ENCODE measurements around the gene USP5. TPM values are rescaled to one million over a fixed set of nuclear protein-coding genes. Genes with fewer than 3 reads are reported as not detected.
A peak's percentile ranks its signal among the peaks of the same experiment; 100 is the strongest.

Gene USP5
- total RNA-seq, 1 experiment from 2014 or later: 175 TPM

DNA sequence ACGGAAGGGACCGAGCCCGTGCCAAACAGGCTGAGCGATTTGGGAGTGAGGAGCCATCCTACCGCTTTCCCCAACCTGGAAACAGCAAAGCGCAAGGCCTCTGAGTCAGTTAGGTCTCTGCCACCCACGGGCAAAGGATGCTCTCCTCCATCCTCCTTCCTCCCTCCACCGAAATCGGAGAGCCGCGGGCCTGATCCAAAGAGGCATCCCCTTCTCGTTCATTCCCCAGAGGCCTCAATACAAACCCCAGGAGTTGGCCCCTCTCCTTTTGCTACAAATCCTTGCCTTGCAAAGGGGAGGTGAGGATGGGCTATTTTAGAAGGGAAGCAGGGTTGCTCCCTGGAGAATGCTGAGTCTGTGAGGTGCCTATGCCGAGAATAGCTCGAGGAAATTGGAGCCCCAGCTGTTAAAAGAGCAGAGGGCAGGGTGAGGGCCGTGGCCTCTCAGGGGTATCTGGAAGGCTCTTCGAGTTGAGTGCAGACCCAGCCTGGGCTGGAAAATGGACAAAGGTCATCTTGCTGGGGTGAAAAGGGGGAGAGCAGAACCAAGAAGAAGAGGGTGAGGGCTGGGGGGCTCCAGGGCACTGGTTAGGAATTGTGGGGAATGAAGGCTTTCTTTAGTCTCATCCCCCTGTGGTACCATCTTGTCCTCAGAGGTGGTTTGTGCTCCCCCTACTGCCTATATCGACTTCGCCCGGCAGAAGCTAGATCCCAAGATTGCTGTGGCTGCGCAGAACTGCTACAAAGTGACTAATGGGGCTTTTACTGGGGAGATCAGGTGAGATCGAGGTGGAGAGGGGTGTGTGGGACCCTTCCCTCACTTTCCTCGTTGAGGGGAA lies 16.5 kb downstream of the USP5 start:
- DNase-seq (ENCODE audit: low read depth, low spot score) (no peak), ATAC-seq (no peak)
- H3K4me1 ChIP-seq (ENCODE audit: control insufficient read depth in 1 of 2, insufficient read depth in 2 of 2, low read length in 2 of 2): peaks cover 33 to 62% of the 10 kb centered on the region in 2 experiments
- TF ChIP-seq, protein P1, sequence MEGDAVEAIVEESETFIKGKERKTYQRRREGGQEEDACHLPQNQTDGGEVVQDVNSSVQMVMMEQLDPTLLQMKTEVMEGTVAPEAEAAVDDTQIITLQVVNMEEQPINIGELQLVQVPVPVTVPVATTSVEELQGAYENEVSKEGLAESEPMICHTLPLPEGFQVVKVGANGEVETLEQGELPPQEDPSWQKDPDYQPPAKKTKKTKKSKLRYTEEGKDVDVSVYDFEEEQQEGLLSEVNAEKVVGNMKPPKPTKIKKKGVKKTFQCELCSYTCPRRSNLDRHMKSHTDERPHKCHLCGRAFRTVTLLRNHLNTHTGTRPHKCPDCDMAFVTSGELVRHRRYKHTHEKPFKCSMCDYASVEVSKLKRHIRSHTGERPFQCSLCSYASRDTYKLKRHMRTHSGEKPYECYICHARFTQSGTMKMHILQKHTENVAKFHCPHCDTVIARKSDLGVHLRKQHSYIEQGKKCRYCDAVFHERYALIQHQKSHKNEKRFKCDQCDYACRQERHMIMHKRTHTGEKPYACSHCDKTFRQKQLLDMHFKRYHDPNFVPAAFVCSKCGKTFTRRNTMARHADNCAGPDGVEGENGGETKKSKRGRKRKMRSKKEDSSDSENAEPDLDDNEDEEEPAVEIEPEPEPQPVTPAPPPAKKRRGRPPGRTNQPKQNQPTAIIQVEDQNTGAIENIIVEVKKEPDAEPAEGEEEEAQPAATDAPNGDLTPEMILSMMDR (IDR thresholded peaks at IDR 0.05 in 2 of 3, conservative IDR thresholded peaks at IDR 0.05 in 1 of 3; ENCODE audit: borderline replicate concordance in 1 of 3, insufficient read depth in 1 of 3, low read depth in 2 of 3, low read length in 2 of 3): peak in 2 of 3 experiments; percentile 25; a peak in 2 of 6 replicates
- no peak for TF ChIP-seq FOSL1 (IDR thresholded peaks at IDR 0.05; ENCODE audit: low read depth)
- TF ChIP-seq, protein P2, sequence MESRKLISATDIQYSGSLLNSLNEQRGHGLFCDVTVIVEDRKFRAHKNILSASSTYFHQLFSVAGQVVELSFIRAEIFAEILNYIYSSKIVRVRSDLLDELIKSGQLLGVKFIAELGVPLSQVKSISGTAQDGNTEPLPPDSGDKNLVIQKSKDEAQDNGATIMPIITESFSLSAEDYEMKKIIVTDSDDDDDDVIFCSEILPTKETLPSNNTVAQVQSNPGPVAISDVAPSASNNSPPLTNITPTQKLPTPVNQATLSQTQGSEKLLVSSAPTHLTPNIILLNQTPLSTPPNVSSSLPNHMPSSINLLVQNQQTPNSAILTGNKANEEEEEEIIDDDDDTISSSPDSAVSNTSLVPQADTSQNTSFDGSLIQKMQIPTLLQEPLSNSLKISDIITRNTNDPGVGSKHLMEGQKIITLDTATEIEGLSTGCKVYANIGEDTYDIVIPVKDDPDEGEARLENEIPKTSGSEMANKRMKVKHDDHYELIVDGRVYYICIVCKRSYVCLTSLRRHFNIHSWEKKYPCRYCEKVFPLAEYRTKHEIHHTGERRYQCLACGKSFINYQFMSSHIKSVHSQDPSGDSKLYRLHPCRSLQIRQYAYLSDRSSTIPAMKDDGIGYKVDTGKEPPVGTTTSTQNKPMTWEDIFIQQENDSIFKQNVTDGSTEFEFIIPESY (IDR thresholded peaks at IDR 0.05; ENCODE audit: extremely low read depth, insufficient replicate concordance, low read length): no peak
- no peak for TF ChIP-seq SRF (IDR thresholded peaks at IDR 0.05; ENCODE audit: low read depth)
- no peak for TF ChIP-seq RAD21 (IDR thresholded peaks at IDR 0.05; ENCODE audit: low read depth)
- H3K4me3 ChIP-seq (replicated peaks in 1 of 2; ENCODE audit: low read depth in 1 of 2, low read length in 2 of 2): peak overlapping the region; percentile 97 to 99
- peaks cover 15 to 42% of the 10 kb centered on the region in 2 experiments; a peak in 3 of 4 replicates for H3K36me3 ChIP-seq (ENCODE audit: control insufficient read depth in 1 of 2, insufficient read depth in 2 of 2, low read length in 2 of 2)
- peak overlapping the region; percentile 92 for H3K4me2 ChIP-seq (ENCODE audit: low read length)
- POLR2A ChIA-PET: interaction anchor here (0.9 to 10.9 kb wide), 15 partner anchors 9 to 240 kb away, joined by 3 to 186 read pairs (median 8); partner anchors contain the start of genes C12orf57, CDCA3, MLF2 and P3H3
- RAD21 ChIA-PET (ENCODE audit: low non-redundant PET in 1 of 2, low total read pairs in 2 of 2, uncharacterized antibody in 2 of 2, unreplicated experiment in 2 of 2): interaction anchor here in 1 of 2 experiments (0.5 to 1.3 kb wide), 2 partner anchors 78 to 79 kb away, joined by 4 read pairs; no protein-coding TSS in a partner anchor
- H3K27me3 ChIP-seq (ENCODE audit: insufficient read depth, low read length): no peaks in the 10 kb centered on the region
- no peak overlapping the region for H2AFZ ChIP-seq (ENCODE audit: low read depth, low read length, poor library complexity, severe bottlenecking)
- no peaks in the 10 kb centered on the region for H3K9me3 ChIP-seq (ENCODE audit: control insufficient read depth in 1 of 2, insufficient read depth in 1 of 2, low read depth in 1 of 2, low read length in 2 of 2)
- CTCF ChIA-PET: interaction anchor here (1.0 to 2.9 kb wide), 10 partner anchors 17 to 244 kb away, joined by 3 to 26 read pairs (median 7); partner anchors contain the start of genes C12orf57, C1RL, CDCA3 and MLF2
- peak overlapping the region; percentile 99 for H3K9ac ChIP-seq (ENCODE audit: low read length)
- TSS peak; percentile 57 for BruUV-seq (replicated peaks)
- peaks cover 57% of the 10 kb centered on the region for H3K79me2 ChIP-seq (ENCODE audit: insufficient read depth, low read length)
- no peaks in the 10 kb centered on the region for H3K9me2 ChIP-seq (ENCODE audit: insufficient read depth)
- H4K20me1 ChIP-seq (ENCODE audit: insufficient read depth): peaks cover 12% of the 10 kb centered on the region; the same call in 1 of the 2 replicates
- H3K27ac ChIP-seq (ENCODE audit: low read depth, low read length): peak overlapping the region; percentile 96
- intact Hi-C loops (cut with micrococcal nuclease): loop anchor here (1.0 kb wide), 1 partner anchor 76 kb away; the partner anchor contains the start of gene C12orf57
